Glutamatergic neuron (in vitro differentiated cells): ENCODE results near the gene PHKB. TPM values are rescaled to one million over a fixed set of nuclear protein-coding genes. Genes with fewer than 3 reads are reported as not detected.
"Not testable (repeated sequence)": the region's sequence is repeated elsewhere in the genome, so short reads cannot be mapped to it uniquely, and the experiment has no call there.

Source experiments
- DNase-seq: peaks from one replicate; pipeline ENCODE4 v3.0.0; 2022
- H3K27ac Mint-ChIP-seq: one replicate; pipeline ENCODE4 v1.8.0; 2020; ENCODE audit warnings: mild to moderate bottlenecking, mixed read lengths, inconsistent platforms; ENCODE audit not compliant: unreplicated experiment
- H3K27me3 Mint-ChIP-seq: one replicate; pipeline ENCODE4 v1.8.0; 2020; ENCODE audit warnings: mild to moderate bottlenecking, moderate library complexity, mixed read lengths, inconsistent platforms; ENCODE audit not compliant: unreplicated experiment
- H3K36me3 Mint-ChIP-seq: one replicate; pipeline ENCODE4 v1.8.0; 2020; ENCODE audit warnings: mild to moderate bottlenecking, mixed read lengths, inconsistent platforms; ENCODE audit not compliant: unreplicated experiment
- H3K4me1 Mint-ChIP-seq: one replicate; pipeline ENCODE4 v1.8.0; 2020; ENCODE audit warnings: mild to moderate bottlenecking, low read depth, mixed read lengths, inconsistent platforms; ENCODE audit not compliant: unreplicated experiment
- H3K4me3 Mint-ChIP-seq: one replicate; pipeline ENCODE4 v1.8.0; 2020; ENCODE audit warnings: mild to moderate bottlenecking, mixed read lengths, inconsistent platforms; ENCODE audit not compliant: unreplicated experiment
- H3K9me3 Mint-ChIP-seq: one replicate; pipeline ENCODE4 v1.8.0; 2020; ENCODE audit warnings: mild to moderate bottlenecking, moderate library complexity, mixed read lengths, inconsistent platforms; ENCODE audit not compliant: unreplicated experiment
- total RNA-seq: library from RNA; stranded (reverse); fragmentation: NEBNext Ultra II Directional; extraction: Animal tissue kit (Norgen Biotek cat#: 25700); gene quantifications from one replicate; pipeline ENCODE4 v1.2.1, GENCODE V29; 2021; ENCODE audit not compliant: unreplicated experiment
- TF ChIP-seq, protein P1 (sequence below): fragments of 200-600 bp; sonication (generic); IDR thresholded peaks from one replicate; pipeline ENCODE4 v1.5.0; 2021; ENCODE audit not compliant: partially characterized antibody, unreplicated experiment

Gene PHKB
- total RNA-seq, 1 donor from 2014 or later = 123 TPM

DNA sequence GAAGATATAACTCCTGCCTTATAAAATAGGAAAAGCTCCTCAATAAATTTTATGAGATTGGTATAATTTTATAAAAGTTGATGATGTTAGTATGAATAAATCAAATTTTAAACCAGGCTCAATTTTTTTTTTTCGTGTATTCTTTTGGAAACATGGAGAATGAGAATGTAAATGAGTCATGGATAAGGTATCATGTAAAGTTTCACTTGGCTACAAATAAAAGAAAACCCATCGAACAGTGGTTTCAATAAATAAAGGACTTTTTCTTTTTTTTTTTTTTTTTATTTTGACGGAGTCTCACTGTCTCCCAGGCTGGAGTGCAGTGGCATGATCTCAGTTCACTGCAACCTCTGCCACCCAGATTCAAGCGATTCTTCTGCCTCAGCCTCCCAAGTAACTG is 67.3 kb downstream of the PHKB start:
- H3K4me1 Mint-ChIP-seq = no peaks in the 10 kb centered on the region
- TF ChIP-seq, protein P1, sequence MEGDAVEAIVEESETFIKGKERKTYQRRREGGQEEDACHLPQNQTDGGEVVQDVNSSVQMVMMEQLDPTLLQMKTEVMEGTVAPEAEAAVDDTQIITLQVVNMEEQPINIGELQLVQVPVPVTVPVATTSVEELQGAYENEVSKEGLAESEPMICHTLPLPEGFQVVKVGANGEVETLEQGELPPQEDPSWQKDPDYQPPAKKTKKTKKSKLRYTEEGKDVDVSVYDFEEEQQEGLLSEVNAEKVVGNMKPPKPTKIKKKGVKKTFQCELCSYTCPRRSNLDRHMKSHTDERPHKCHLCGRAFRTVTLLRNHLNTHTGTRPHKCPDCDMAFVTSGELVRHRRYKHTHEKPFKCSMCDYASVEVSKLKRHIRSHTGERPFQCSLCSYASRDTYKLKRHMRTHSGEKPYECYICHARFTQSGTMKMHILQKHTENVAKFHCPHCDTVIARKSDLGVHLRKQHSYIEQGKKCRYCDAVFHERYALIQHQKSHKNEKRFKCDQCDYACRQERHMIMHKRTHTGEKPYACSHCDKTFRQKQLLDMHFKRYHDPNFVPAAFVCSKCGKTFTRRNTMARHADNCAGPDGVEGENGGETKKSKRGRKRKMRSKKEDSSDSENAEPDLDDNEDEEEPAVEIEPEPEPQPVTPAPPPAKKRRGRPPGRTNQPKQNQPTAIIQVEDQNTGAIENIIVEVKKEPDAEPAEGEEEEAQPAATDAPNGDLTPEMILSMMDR = no peak
- no peaks in the 10 kb centered on the region for H3K9me3 Mint-ChIP-seq
- H3K27ac Mint-ChIP-seq = no peak overlapping the region
- H3K27me3 Mint-ChIP-seq = peaks cover 4% of the 10 kb centered on the region
- DNase-seq = no peak
- no peaks in the 10 kb centered on the region for H3K36me3 Mint-ChIP-seq
- H3K4me3 Mint-ChIP-seq = no peak overlapping the region

DNA sequence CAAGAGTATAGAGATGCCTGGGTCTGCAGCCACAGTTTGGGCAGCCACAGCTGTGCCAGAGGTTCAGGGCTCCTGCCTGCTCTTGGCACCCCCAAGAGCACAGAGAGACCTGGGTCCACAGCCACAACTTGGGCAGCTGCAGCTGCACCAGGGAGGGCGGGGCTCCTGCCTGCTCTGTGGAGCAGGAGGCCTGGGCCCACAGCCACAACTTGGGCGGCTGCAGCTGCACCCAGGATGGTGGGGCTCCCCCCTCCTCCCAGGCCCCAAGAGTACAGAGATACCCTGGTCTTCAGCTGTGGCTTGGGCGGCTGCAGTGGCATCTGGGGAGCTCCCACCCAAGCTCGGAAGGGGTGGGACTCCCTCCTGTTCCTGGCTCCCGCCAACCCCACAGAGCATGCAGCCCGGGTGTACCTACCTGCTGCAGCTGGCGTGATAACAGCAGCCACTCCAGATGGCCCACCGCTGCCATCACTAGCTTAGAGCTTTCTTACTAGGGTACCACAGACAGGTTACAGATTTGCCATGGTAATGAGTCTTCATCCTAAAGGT is 72.7 kb downstream of the PHKB start:
- DNase-seq = no peak
- Mint-ChIP-seq H3K27ac (no peak overlapping the region), H3K9me3 (no peaks in the 10 kb centered on the region), H3K4me1 (no peaks in the 10 kb centered on the region), H3K27me3 (peaks cover 4% of the 10 kb centered on the region), H3K36me3 (no peaks in the 10 kb centered on the region), H3K4me3 (no peak overlapping the region)
- TF ChIP-seq, protein P1 = no peak

DNA sequence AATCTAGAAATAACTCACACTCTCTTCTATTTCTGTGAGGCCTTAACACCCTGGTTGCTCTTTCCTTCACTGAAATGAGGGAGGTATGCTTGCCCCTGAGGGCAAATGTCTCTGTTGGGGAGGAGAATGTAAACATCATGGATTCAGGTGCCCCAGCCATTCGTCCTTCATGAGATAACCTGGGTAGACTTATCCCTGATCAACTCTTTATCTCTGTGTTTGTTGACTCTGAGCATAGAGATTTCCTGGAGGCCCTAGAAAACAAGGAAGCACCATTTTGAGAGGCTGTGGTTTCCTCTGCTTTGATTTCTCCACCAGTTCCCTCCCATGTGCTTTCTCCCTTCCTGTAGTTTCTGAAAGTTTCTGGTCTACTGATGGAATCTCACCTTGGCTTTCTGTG is 77.3 kb downstream of the PHKB start:
- no peaks in the 10 kb centered on the region for H3K27me3 Mint-ChIP-seq
- DNase-seq = no peak
- peaks cover 19% of the 10 kb centered on the region for H3K36me3 Mint-ChIP-seq
- TF ChIP-seq, protein P1 = no peak
- no peak overlapping the region for H3K4me3 Mint-ChIP-seq
- peaks cover 23% of the 10 kb centered on the region for H3K9me3 Mint-ChIP-seq
- H3K27ac Mint-ChIP-seq = no peak overlapping the region
- no peaks in the 10 kb centered on the region for H3K4me1 Mint-ChIP-seq

DNA sequence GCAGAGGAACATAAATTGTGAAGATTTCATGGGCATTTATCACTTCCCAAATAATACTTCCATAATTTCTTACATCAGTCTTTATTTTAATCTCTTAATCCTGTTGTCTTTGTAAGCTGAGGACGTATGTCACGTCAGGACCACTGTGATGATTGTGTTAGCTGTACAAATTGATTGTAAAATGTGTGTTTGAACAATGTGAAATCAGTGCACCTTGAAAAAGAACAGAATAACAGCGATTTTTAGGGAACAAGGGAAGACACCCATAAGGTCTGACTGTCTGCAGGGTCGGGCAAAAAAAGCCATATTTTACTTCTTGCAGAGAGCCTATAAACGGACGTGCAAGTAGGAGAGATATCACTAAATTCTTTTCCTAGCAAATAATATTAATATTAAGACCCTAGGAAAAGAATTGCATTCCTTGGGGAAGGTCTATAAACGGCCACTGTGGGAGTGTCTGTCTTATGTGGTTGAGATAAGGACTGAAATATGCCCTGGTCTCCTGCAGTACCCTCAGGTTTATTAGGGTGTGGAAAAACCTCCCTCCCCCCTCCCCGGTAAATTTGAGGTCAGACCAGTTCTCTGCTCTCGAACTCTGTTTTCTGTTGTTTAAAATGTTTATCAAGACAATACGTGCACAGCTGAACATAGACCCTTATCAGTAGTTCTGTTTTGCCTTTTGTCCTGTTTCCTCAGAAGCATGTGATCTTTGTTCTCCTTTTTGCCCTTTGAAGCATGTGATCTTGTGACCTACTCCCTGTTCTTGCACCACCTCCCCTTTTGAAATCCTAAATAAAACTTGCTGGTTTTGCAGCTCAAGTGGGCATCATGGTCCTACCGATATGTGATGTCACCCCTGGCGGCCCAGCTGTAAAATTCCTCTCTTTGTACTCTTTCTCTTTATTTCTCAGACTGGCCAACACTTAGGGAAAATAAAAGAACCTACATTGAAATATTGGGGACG is 78.9 kb downstream of the PHKB start:
- H3K4me1 Mint-ChIP-seq, H3K27me3 Mint-ChIP-seq, DNase-seq, H3K27ac Mint-ChIP-seq, H3K4me3 Mint-ChIP-seq: not testable (repeated sequence)
- H3K9me3 Mint-ChIP-seq = peaks cover 25% of the 10 kb centered on the region
- H3K36me3 Mint-ChIP-seq = peaks cover 27% of the 10 kb centered on the region

DNA sequence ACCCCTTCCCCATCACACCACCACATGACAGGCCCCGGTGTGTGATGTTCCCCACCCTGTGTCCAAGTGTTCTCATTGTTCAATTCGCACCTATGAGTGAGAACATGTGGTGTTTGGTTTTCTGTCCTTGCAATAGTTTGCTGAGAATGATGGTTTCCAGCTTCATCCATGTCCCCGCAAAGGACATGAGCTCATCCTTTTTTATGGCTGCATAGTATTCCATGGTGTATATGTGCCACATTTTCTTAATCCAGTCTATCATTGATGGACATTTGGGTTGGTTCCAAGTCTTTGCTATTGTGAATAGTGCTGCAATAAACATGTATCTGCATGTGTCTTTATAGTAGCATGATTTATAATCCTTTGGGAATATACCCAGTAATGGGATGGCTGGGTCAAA is 80.0 kb downstream of the PHKB start:
- not testable (repeated sequence) for H3K27ac Mint-ChIP-seq, H3K27me3 Mint-ChIP-seq, H3K4me3 Mint-ChIP-seq, DNase-seq, H3K4me1 Mint-ChIP-seq
- H3K9me3 Mint-ChIP-seq = peaks cover 25% of the 10 kb centered on the region
- peaks cover 33% of the 10 kb centered on the region for H3K36me3 Mint-ChIP-seq

DNA sequence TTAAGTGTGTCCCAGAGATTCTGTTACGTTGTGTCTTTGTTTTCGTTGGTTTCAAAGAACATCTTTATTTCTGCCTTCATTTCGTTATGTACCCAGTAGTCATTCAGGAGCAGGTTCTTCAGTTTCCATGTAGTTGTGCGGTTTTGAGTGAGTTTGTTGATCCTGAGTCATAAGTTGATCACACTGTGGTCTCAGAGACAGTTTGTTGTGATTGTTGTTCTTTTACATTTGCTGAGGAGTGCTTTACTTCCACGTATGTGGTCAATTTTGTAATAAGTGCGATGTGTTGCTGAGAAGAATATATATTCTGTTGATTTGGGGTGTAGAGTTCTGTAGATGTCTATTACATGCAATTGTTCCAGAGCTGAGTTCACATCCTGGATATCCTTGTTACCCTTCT is 83.1 kb downstream of the PHKB start:
- not testable (repeated sequence) for H3K27ac Mint-ChIP-seq, H3K27me3 Mint-ChIP-seq, DNase-seq, H3K4me3 Mint-ChIP-seq, H3K4me1 Mint-ChIP-seq
- Mint-ChIP-seq H3K9me3 (peaks cover 28% of the 10 kb centered on the region), H3K36me3 (peaks cover 45% of the 10 kb centered on the region)

DNA sequence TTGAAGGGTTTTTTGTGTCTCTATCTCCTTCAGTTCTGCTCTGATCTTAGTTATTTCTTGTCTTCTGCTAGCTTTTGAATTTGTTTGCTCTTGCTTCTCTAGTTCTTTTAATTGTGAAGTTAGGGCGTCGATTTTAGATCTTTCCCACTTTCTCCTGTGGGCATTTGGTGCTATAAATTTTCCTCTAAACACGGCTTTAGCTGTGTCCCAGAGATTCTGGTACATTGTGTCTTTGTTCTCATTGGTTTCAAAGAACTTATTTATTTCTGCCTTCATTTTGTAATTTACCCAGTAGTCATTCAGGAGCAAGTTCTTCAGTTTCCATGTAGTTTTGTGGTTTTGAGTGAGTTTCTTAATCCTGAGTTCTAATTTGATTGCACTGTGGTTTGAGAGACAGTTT is 90.1 kb downstream of the PHKB start:
- H3K27ac Mint-ChIP-seq, H3K4me1 Mint-ChIP-seq, DNase-seq, H3K4me3 Mint-ChIP-seq, H3K27me3 Mint-ChIP-seq: not testable (repeated sequence)
- Mint-ChIP-seq H3K9me3 (peaks cover 18% of the 10 kb centered on the region), H3K36me3 (peaks cover 55% of the 10 kb centered on the region)

DNA sequence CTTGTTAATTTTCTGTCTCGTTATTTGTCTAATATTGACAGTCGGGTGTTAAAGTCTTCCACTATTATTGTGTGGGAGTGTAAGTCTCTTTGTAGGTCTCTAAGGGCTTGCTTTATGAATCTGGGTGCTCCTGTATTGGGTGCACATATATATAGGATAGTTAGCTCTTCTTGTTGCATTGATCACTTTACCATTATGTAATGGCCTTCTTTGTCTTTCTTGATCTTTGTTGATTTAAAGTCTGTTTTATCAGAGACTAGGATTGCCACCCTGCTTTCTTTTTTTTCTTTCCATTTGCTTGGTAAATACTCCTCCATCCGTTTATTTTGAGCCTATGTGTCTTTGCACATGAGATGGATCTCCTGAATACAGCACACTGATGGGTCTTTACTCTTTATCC is 90.6 kb downstream of the PHKB start:
- not testable (repeated sequence) for H3K27ac Mint-ChIP-seq, H3K27me3 Mint-ChIP-seq, DNase-seq, H3K4me3 Mint-ChIP-seq, H3K4me1 Mint-ChIP-seq
- peaks cover 18% of the 10 kb centered on the region for H3K9me3 Mint-ChIP-seq
- peaks cover 55% of the 10 kb centered on the region for H3K36me3 Mint-ChIP-seq
